ENCODE results near the gene CAVIN3.
A peak's percentile ranks its signal among the peaks of the same experiment; 100 is the strongest.
"Not testable (repeated sequence)": the region's sequence is repeated elsewhere in the genome, so short reads cannot be mapped to it uniquely, and the experiment has no call there.

Gene CAVIN3

DNA sequence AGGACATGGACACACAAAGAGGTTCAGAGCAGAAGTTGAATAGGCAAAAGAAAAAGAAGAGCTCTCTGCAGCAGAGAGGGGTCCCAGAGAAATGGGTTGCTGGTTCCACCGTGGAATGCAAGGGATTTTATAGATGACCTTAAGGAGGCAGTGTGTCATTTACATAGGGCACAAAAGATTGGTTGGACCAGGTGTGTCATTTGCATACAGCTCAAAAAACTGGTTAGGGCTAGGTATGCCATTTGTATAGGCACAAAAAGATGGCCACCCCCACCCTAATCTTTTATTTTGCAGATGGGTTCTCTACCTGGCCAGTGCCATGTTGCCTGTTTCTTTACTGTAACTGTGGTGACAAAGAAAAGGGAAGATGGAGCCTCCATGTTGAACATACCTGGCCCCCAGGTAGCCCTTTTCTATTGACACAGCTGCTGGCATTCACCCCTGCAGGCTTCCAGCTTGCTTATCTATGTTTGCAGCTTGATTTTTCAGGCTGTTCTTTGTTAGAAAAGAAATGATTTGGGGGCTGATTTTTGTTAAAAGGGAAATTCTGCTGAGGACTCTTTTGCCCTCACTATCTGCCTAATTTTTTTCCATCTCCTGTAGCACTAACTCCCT is 3.1 kb upstream of the CAVIN3 start:
- DNase-seq: no peak

DNA sequence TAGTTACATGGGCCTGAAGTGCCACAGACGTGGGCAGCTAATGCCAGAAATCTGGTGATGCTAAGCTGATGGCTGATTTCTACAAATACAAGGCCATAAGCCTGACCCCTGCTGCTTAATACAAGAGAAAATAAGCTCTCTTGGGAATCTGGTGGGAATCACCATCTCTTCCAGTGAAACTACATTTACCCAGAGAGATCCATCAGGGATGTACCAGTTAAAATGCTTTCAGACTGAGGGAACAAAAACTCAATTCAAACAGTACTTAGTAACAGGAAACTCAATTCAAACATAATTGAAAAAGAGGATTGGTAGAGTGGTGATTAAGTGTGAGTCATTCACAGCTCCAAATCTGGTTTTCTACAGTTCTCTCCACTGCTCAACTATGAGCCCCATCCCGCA is 1.7 kb upstream of the CAVIN3 start:
- no peak for DNase-seq

- no peak for DNase-seq
Observed at GRCh38 chr11:6321356-6321755, 1.1 kb upstream of the CAVIN3 start.

- DNase-seq: peak; percentile 27
Observed at GRCh38 chr11:6319704-6320410, 444 bp downstream of the CAVIN3 start.

DNA sequence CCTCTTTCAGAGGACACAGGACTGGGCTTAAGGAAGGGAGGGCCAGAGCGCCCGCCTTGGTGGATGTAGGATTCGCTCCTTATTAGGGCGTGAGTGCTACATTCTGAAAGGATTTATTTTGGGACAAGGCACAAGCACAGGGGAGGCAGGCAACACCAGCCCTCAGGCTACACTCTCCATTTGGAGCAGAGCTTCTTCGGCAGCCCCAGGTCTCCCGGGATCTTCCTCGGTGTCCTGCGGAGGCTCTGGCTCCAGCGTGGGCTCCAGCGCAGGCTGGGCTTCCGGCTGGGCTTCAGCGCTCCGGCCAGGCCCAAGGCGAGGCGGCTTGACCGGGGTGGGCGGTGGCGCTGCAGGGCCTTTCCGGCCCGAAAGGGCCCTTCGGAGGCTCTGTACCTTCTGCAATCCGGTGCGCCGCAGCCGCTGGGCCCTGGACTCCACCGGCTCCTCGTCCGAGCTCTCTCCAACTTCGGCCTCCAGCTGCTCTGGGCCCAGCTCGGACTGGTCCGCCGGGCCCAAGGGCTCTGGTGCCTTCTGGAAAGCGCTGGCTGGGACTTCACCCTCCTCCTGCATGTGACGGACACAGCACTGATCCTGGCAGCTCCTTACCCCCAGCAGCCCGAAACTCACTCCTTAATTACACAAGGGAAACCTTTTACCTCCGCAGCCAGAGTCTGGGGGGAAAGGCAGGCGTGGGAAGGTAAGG is 1.1 kb downstream of the CAVIN3 start:
- DNase-seq: no peak

DNA sequence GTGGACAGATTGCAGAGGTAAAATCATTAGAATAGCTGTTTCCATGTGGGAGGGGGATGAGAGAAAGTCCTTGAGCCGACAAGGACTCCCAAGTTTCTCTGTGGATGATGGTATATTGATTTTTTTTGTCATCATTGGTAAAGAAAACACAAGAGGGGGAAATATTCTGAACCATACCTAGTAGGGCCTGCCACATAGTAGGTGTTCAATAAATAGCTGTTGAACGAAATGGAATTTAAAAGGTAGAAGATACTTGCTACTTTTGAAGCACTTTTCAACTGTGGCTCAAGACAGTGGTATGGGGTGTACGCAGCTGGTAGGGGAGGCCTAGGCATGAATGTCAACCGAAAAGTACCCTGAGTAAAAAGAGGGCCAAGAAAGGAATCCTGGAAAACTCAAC is 2.1 kb downstream of the CAVIN3 start:
- DNase-seq: no peak

DNA sequence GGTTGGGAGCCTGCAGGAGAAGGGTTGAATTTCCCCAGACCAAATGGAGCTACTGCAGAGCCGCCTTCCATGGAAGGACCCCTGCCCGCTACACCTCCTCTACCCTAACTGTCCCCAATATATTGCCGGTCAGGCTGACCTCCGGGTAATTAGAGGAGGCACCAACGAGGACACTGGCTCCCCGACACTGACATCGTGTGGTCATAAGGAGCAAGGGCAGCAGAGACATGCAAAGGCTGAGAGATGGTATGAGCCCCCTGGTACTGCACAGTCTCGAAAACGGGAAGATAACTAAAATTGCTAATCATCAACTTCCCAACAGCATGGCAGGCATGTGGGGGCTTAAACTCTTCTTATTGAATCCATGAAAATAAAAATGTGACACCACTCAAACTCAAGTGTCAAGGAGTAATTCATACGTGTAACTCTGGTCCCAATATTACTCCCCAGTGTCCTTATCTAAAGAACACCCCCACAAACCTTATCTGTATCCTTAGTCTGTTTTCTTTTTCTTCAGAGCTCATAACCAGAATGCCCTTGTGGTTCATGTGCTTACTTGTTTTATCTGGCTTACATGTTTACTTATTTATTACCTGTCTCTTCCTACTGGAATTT is 4.4 kb downstream of the CAVIN3 start:
- peak; percentile 88 for DNase-seq

DNA sequence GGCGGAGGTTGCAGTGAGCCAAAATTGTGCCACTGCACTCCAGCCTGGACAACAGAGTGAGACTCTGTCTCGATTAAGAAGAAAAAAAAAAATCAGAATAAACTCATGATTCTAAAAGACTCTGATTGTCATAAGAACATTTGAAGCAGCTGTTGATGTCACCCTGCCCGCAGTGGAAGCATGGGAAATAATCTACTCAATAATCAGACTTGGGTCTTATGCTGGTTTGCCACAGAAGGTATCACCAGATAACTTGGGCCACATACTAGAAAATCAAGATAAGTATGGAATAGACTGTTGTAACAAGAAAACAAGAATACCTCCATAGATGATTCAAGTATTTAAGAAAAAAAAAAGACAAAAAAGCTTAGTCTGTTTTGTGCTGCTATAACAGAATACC is 8.2 kb downstream of the CAVIN3 start:
- DNase-seq: peak; percentile 20

GRCh38 chr11:6307876-6308275 is 12.4 kb downstream of the CAVIN3 start:
- no peak for DNase-seq

- DNase-seq: no peak
Observed at GRCh38 chr11:6305297-6305696, 15.0 kb downstream of the CAVIN3 start.

DNA sequence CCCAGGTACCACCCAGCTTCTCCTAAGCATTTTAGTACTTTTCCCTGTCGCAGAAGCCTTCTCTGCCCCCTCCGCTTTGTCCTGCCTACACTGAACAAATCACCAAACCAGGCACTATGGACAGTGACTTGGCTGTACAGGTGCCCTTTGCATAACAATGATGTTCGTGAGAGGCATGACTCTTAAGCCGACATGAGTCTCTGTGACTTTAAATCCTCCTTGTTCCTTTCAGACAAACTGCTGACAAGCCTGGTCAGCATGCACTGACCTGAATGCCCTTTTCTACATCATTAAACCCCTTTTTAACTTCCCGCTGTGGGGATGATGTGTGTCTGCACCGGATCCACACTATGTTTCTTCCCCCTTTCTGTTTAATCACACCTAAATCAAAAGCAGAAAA is 16.6 kb downstream of the CAVIN3 start:
- no peak for DNase-seq

- no peak for DNase-seq
Observed at GRCh38 chr11:6301096-6301495, 19.2 kb downstream of the CAVIN3 start.

DNA sequence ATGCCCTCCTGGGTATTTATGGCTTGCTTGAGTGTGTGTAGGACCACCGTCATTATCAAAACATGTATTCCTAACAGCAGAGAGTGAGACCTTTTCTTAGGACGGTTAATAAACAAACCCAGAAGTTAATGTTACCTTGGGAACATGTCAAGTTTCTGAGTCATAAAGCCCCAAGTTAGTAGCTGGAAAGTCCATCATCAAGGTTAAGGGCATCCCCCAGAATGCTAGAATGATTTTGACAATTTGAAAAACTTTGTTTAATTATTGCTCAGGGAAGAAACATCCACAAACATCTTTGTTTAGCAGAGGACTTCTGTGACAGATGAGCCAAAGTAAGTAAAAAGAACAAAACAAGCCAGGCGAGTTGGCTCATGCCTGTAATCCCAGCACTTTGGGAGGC is 20.0 kb downstream of the CAVIN3 start:
- DNase-seq: no peak

DNA sequence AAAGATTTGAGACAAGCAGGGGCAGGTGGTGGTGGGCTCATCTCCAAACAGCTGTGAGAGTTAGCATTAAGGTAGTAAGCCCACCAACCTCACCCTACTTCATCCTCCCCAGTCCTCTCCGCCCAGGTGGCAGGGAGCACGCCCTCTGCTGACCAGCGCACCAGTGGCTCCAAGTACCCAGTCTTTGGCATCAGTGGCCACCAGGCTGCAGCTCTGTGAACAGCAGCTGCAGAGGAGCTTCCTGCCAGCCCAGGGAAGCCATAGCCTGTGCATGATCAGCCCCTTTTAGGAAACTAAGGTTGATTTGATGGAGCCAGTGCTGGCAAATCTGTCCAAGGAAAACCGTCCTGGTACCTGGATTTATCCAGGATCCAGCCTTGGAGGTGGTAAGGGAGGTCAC is 21.7 kb downstream of the CAVIN3 start:
- peak; percentile 57 for DNase-seq

DNA sequence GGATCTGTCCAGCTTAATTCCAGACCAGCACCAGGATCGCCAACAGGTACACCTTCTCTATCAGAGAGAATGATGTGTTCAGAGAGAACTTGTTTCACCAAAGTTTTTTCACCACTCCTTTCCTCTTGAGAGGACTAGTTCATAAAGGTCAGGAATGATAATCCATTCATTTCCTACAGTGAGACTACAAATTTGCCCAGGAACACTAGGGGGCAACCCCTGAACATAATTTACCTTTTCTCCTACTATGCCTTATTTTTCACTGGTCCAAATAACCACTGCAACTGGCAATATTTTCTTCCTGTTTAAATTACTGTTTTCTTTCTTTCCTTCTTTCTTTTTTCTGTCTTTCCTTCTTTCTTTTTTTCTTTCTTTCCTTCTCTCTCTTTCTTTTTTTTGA is 22.5 kb downstream of the CAVIN3 start:
- peak; percentile 37 for DNase-seq

DNA sequence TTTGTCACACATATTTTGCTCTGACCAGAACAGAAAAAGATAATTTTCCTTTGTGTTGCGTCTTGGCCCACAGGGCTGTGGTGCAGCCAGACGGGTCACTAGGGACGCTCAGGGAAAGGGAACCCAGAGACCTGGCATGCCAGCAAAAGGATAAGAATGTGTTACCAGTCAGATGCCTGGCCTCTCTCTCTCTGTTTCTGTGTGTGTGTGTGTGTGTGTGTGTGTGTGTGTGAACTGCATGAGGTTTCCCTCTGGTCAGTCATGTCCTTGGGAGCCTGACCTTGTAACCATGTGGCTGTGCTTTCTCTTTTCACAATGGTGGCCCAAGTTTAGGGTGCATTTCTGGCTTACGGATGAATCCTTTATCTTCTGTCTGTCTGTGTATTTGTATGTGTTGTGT is 35.3 kb downstream of the CAVIN3 start:
- DNase-seq: no peak

GRCh38 chr11:6284250-6284649 is 36.1 kb downstream of the CAVIN3 start:
- DNase-seq: no peak

- no peak for DNase-seq
Observed at GRCh38 chr11:6283453-6284023, 36.8 kb downstream of the CAVIN3 start.

GRCh38 chr11:6280809-6281208 is 39.5 kb downstream of the CAVIN3 start:
- DNase-seq: not testable (repeated sequence)

DNA sequence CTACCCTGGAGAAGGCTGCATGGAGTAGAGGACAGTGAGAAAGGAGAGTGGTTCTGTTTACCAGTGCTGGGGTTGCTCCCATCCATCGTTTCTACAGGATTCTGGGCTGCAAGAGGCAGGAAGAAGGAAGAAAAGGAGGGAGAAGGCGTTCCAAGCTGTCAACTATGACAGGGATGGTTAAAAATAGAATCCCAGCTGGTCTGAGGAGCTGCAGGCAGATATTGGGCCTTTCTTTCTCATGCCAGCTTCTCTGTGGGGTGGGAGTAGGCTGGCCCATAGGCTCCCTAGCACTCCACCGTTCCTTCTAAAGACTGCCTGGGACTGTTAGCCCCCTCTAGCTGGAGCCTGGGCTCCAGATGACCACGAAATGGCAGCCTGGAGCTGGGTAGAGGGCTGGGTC is 47.1 kb downstream of the CAVIN3 start:
- DNase-seq: no peak

DNA sequence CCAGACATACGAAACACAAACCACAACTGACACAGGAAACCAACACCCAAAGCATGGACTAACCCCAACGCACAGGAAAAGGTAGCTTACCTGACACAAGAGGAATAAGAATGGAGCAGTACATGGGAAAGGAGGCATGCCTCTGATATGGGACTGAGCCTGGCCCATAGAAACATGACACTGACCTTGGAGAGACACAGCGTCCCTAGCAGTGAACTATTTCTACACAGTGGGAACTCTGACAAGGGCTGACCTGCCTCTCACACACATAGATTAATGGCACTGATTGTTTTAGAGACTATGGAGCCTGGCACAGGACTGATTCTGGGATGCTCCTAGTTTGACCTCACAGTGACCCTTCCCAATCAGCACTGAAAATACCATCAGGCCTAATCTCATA is 48.7 kb downstream of the CAVIN3 start:
- no peak for DNase-seq

DNA sequence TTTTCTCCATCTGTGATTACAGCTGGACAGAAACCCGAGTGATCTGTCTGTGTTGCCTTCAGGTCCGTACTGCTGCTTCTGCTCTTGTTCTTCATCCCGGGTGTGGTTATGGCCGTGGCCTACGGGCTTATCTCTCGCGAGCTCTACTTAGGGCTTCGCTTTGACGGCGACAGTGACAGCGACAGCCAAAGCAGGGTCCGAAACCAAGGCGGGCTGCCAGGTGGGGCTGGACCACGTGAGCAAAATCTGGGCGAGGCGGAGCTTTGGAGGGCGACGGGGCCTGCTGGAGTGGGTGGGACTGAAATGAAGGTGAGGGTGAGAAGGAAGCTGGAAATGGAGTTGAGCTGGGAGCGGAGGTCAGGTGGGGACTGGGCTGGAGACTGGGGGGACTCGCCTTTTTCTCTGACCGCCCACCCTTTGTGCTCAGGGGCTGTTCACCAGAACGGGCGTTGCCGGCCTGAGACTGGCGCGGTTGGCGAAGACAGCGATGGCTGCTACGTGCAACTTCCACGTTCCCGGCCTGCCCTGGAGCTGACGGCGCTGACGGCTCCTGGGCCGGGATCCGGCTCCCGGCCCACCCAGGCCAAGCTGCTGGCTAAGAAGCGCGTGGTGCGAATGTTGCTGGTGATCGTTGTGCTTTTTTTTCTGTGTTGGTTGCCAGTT is 49.6 kb downstream of the CAVIN3 start:
- no peak for DNase-seq

- DNase-seq: peak; percentile 11
Observed at GRCh38 chr11:6269994-6270393, 50.3 kb downstream of the CAVIN3 start.
